ENCODE measurements around the gene RIOX2.

The RIOX2 gene

DNA sequence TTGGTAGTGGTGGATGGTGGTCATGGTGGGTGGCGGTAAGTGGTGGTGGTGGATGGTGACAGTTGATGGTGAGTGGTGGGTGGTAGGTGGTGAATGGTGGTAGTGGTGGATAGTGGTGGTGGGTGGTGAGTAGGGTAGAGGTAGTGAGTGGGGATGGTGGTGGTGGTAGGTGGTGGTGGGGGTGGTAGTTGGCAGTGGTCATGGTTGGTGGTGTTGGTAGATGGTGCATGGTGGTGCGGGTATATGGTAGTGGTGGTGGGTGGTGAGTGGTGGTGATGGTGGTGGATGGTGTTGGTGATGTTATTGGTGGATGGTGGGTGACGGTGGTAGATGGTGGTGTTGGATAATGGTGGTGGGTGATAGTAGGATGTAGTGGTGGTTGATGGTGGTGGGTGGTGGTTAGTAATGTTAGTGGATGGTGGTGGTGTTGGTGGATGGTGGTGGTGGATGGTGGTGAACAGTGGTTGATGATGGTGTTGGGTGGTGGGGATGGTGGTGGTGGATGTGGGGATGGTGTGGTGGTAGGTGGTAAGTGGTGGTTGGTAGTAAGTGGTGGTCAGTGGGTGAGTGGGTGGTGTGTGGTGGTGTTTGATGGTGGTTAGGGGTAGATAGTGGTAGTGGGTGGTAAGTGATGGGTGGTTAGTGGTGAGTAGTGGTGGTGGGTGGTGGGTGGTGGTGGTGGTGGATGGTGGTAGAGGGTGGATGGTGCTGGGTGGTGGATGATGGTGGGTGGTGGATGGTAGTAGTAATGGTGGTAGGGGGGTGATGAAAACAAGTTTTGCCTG is 16.7 kb upstream of the RIOX2 start:
- no peak for DNase-seq

GRCh38 chr3:97987306-97987705 is 15.1 kb upstream of the RIOX2 start:
- no peak for DNase-seq

DNA sequence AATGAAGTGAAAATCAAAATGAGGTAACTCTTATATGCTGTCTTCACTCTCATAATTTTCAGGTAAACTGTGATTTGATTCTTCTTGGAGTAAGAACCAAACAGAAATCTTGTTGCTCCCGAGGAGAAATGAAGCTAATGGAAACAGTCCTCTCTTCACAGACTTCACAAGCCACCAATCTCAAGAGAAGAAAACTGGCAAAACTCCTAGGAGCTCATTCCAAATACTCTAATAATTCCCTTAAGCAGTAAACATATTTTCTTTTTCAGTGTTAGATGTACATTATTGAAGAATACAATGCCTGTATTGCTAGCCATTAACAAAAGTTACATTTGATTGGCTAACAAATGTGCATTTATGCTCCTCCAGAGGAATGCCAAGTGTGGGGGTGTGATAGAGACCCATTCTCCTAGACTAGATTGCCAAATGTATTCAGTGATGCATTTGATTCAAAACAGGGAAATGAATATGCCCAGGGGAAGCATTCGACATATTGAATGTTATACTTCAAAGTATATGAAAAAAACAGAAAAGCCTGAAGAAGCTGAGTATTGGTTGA is 11.8 kb upstream of the RIOX2 start:
- no peak for DNase-seq

DNA sequence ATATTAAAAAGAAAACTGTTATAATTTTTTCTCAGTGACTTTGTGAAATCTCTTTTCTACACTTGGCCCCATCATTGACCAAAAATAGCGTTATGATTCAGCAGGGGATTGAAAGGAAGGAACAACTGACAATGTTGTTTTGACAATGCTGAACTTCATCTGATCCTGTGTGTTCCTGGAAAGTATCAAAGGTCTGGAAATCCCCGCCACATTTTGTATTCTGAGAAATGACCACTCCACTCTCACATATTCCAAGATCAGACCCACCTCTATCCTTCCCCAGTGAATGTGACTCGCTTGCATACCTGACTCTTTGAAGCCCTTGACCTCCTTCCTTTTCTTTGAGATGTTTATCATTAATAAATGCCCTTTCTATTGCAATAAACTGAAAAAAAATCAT is 9.7 kb upstream of the RIOX2 start:
- peak; percentile 13 for DNase-seq

DNA sequence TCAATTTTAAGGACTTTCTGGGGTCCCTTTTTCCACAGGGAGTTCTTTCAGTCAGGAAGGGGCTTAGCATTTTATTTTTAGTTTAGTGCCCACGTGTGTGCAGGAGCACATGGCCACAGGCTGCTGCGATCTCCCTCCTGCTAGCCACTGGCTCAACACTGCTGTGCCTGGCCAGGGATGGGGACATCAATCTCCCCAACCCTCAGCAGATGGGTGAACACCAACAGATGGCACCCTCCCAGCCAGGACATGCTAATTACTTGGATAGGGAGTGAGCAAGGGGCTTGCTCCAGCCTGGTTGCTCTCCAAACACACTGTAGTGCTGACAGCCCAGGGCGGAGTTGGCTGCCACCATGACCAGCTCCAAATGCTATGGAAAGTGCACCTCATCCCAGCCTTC is 7.4 kb upstream of the RIOX2 start:
- no peak for DNase-seq

GRCh38 chr3:97975466-97975865 is 3.2 kb upstream of the RIOX2 start:
- no peak for DNase-seq

DNA sequence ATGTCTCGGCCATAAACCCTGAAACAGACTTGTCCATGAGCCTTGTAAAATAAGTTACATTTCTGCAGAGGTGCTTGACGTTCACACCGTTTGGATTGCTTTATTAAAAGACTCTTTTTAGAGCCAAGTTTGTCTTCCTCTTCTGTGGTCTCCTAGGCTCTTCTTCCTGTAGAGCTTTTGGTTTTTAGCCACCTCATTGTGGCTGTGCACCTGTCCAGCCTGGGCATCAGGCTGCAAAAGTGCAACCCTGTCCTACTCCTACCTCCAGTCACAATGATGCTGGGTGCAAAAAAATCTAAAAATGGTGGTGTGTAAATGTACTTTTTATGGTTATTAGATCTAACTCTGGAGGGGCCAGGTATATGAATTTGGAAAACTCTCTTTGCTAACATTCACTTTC is 2.8 kb upstream of the RIOX2 start:
- DNase-seq: no peak

DNA sequence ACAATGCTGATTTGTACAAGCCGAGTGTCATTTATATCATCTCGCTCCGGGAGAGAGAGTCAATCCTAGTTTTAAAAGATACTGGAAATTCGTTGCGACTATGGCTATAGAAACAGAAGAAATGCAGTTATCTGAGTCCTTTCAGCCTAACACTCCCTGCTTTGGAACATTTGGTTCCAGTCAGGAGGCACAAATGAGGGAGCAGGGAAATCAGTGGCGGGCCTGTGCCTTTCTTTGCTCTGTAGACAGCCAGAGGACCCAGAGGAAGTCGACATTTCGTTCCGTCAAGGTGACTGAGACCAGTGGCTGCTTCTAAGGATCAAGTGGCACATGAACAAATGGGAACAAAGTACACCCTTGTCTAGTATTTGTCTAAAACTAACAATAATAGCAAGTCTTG is 745 bp upstream of the RIOX2 start:
- DNase-seq: no peak

DNA sequence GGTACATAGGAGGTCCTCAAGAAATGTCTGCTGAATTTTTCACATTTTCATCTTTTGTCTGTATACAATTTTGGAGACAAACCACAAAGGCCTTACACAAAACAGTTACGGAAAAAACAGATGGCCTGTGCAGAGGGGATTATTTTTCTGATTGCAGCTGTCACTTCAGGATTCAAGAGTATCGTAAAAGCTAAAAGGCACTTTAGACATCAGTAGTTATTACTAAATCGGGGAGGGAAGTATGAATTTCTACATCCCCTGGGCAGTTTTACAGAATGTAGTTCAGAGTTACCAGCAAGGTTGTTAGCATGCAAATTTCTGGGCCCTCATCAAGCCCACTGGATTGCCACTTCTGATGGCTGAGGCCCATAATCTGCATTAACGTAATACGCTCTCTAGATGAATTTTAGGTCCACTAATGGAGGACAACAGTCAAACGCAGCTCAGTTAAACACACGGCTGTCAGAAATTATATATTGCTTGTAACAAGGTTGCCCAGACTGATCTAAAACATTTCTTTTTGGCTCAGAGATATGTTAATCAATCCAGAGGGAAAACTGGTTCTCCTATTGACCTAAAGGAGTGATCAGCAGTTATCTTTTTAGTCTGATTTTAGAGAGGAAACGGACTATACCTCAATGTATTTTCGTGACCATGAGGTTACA is 1.1 kb downstream of the RIOX2 start:
- DNase-seq: no peak

- no peak for DNase-seq
These were observed 2.1 kb downstream of the RIOX2 start for GRCh38 chr3:97970156-97970555.

GRCh38 chr3:97969541-97969940 is 2.7 kb downstream of the RIOX2 start:
- DNase-seq: no peak

DNA sequence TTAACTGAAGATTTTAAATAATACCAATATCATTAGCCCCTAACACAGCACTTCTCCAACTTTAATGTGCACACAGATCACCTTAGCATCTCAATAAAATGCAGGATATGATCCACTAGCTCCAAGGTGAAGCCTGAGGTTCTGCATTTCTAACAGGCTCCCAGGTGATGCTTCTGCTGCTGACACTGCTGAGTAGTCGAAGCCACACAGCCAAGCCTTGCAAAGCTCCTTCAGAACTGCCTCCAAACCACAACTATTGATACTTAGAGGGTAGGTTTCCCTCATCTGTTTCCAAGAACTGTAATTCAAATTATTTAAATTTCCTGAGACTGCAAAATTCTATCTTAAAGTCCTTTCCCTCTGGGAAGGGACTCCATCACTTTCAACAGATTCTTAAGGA is 3.9 kb downstream of the RIOX2 start:
- DNase-seq: peak; percentile 16

GRCh38 chr3:97967966-97968365 is 4.3 kb downstream of the RIOX2 start:
- DNase-seq: no peak

GRCh38 chr3:97960993-97961766 is 11.1 kb downstream of the RIOX2 start:
- DNase-seq: no peak

DNA sequence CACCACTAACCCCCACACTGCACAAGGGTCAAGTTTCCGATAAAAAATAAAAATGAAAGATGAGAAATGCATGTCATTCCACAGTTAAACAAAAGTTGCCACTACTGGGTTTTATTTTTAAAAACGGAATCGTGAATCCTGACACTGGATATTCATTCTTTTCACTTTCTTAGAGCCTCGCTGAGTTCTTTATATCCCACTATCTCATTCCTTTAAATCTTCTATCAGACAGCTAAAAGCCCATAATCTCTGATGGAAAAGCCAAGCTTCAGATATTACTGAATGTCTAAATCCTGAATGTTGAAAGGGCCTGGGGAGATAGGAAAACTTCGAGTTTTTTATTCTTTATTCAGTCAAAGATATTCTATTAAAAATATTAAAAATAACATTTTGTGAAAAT is 11.7 kb downstream of the RIOX2 start:
- DNase-seq: no peak

- no peak for DNase-seq
These were observed 12.4 kb downstream of the RIOX2 start for GRCh38 chr3:97959872-97960271.

- DNase-seq: no peak
These were observed 13.4 kb downstream of the RIOX2 start for GRCh38 chr3:97958796-97959195.

DNA sequence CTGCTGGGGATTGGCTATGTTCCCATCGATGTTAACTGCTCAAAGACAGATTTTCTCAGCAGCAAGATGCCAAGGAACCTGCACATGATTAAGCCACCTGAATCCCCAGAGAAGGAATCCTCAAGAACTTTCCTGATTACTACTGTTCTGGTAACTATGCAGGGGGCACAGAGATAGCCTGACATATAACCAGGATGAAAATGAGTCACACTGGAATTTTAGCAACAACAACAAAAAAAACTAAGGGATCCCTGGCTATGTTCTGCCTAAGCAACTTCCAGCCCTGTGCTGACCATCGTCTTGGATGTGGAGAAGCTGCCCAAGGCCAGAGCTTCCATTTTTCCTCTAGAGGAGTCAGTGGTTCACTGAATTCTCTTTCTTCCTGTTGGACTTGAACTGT is 13.8 kb downstream of the RIOX2 start:
- DNase-seq: no peak

DNA sequence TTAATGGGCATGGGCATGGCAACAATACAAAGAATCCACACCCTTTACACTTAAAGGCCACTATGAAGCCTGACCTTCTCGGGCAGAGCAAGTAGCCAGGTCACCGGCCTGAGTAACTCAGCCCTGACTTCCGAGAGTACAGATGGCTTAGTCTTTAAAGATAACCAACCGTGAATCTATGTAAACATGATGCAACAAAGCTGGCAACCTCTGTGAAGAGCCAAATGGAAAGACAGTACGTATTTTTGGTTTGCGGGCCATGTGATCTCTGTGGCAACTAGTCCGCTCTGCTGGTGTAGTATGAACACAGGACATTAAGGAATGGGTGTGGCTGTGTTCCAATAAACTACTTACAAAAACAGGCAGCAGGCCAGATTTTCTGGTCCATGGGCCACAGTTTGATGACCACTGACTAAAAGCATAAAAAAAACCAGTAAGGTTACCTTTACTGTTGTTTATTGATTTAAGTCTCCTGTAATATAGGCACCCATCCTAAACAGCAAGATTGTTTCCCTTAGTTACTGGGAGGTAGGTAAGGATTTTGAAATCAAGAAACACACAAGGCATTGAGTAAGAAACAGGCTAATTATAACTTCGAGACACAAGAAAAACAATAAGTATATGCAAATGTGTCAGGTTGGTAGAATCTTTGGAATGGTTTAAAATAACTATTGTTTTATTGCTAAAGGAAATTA is 14.5 kb downstream of the RIOX2 start:
- no peak for DNase-seq

- no peak for DNase-seq
These were observed 16.2 kb downstream of the RIOX2 start for GRCh38 chr3:97956051-97956450.

DNA sequence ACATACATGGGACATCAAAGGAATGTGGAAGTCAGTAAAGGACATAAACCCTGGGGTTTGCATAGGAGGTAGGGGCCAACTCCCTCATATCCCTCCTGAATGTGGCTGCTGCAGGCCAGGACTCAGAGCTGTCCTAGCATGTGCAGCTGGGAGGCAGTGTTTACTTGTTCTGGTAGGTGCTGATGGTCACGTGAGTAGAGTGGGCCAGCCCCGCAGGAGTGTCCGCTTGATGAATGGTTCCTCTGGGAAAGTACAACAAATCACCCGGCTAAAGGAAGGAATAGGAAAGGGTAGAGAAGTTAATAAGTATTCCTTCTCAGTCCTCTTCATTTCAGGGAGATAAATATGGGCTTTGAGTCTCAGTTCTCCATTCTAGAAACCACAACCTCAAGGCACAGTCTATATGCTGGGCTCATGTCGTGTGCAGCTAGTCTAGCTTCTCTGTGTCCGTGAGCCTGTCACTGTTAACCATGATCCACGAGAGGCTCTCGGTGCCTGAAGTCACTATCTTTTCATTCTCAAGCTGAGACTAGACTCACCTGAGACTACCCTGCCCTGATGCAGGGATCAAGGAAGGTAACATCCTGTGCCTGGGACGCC is 17.9 kb downstream of the RIOX2 start:
- DNase-seq: no peak

DNA sequence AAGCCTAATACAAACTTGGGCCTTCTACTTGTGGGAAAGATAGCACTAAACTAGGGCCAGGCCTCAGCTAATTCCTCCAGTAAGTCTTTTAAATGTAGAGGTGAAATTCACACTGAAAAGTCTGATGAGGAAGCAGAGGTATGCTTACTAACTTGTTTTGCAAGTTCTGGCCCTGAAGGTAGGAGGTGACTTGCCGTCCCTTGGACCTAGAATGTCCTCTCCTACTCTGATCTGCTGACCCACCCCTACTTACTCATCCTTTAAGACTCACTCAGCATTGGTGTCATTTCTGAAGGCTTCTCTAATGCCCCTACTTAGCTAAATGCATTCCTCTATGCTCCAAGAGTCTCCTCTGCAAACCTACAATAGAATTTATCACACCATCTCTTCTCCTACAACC is 19.4 kb downstream of the RIOX2 start:
- DNase-seq: no peak

- no peak for DNase-seq
These were observed 20.0 kb downstream of the RIOX2 start for GRCh38 chr3:97952280-97952679.
